DOHH2 (cell line): Measurements from ENCODE around the gene MRPS18B.
A peak's percentile ranks its signal among the peaks of the same experiment; 100 is the strongest.

ENCODE experiments used
- H3F3A ChIP-seq: fragments of 200-600 bp; sonication (generic), shearing (Covaris generic); 2 replicates; pipeline ENCODE4 v1.6.0; 2016; ENCODE audit warnings: antibody characterized with exemption, mild to moderate bottlenecking; ENCODE audit not compliant: control insufficient read depth, insufficient read depth
- H3K27ac ChIP-seq: fragments of 200-600 bp; sonication (generic); 2 replicates; pipeline ENCODE4 v1.5.1; 2014; ENCODE audit warnings: low read depth, mild to moderate bottlenecking, low read length, moderate library complexity
- H3K27me3 ChIP-seq: fragments of 200-600 bp; sonication (generic); 2 replicates; pipeline ENCODE4 v1.6.1; 2014; ENCODE audit warnings: mild to moderate bottlenecking, low read length, mixed read lengths; ENCODE audit not compliant: control insufficient read depth
- H3K36me3 ChIP-seq: fragments of 200-600 bp; sonication (generic); 2 replicates; pipeline ENCODE4 v1.6.1; 2014; ENCODE audit warnings: mild to moderate bottlenecking, low read length, moderate library complexity, mixed read lengths; ENCODE audit not compliant: control insufficient read depth
- H3K4me1 ChIP-seq: fragments of 200-600 bp; sonication (generic); 2 replicates; pipeline ENCODE4 v1.6.1; 2014; ENCODE audit warnings: mild to moderate bottlenecking, low read length, mixed read lengths; ENCODE audit not compliant: control insufficient read depth
- H3K4me2 ChIP-seq: fragments of 200-600 bp; sonication (generic); 2 replicates; pipeline ENCODE4 v1.6.0; 2014; ENCODE audit warnings: mild to moderate bottlenecking, low read length, moderate library complexity
- H3K4me3 ChIP-seq: fragments of 200-600 bp; sonication (generic); 2 replicates; pipeline ENCODE4 v1.5.1; 2014; ENCODE audit warnings: mild to moderate bottlenecking, low read length, mixed read lengths
- H3K79me2 ChIP-seq: fragments of 200-600 bp; sonication (generic); 2 replicates; pipeline ENCODE4 v1.6.1; 2014; ENCODE audit warnings: mild to moderate bottlenecking, low read length, mixed read lengths; ENCODE audit not compliant: control insufficient read depth
- H3K9me2 ChIP-seq: fragments of 200-600 bp; sonication (generic); replicated peaks from 2 replicates; pipeline ENCODE4 v1.6.1; 2014; ENCODE audit warnings: mild to moderate bottlenecking, low read length, mixed read lengths; ENCODE audit not compliant: control insufficient read depth
- H3K9me3 ChIP-seq: fragments of 200-600 bp; sonication (generic); 2 replicates; pipeline ENCODE4 v1.6.1; 2014; ENCODE audit warnings: antibody characterized with exemption, low read length, mixed read lengths; ENCODE audit not compliant: control insufficient read depth, insufficient read depth
- H4K20me1 ChIP-seq: fragments of 200-600 bp; sonication (generic); 2 replicates; pipeline ENCODE4 v1.6.0; 2014; ENCODE audit warnings: low read depth, mild to moderate bottlenecking, antibody characterized with exemption, low read length, moderate library complexity; ENCODE audit not compliant: control insufficient read depth, insufficient read depth
- CTCF ChIP-seq: fragments of 200-600 bp; sonication (generic); IDR thresholded peaks from one replicate; pipeline ENCODE4 v1.5.1; 2014; ENCODE audit warnings: antibody characterized with exemption, mild to moderate bottlenecking, low read depth, low read length; ENCODE audit not compliant: poor library complexity, severe bottlenecking
- EZH2phosphoT487 ChIP-seq: fragments of 200-600 bp; sonication (generic); IDR thresholded peaks from 2 replicates; pipeline ENCODE4 v1.6.1; 2017; ENCODE audit warnings: borderline replicate concordance, mild to moderate bottlenecking, antibody characterized with exemption, low read length, moderate library complexity, mixed read lengths

MRPS18B gene

GRCh38 chr6:30612213-30612612, 5.4 kb upstream of the MRPS18B start:
- peaks cover 26% of the 10 kb centered on the region for H4K20me1 ChIP-seq
- peaks cover 29% of the 10 kb centered on the region for H3K4me1 ChIP-seq
- H3K27me3 ChIP-seq, result no peaks in the 10 kb centered on the region
- no peaks in the 10 kb centered on the region for H3K9me2 ChIP-seq
- peak overlapping the region; percentile 96; the same call in 1 of the 2 replicates for H3K4me2 ChIP-seq
- no peak overlapping the region for H3K27ac ChIP-seq
- H3F3A ChIP-seq, result peaks cover 41% of the 10 kb centered on the region
- peaks cover 74% of the 10 kb centered on the region for H3K79me2 ChIP-seq
- no peaks in the 10 kb centered on the region for H3K9me3 ChIP-seq
- H3K36me3 ChIP-seq, result peaks cover 92% of the 10 kb centered on the region
- no peak overlapping the region for H3K4me3 ChIP-seq
- peak; percentile 44 for TF ChIP-seq CTCF
- TF ChIP-seq EZH2phosphoT487, result no peak

- H3K4me2 ChIP-seq, result peak overlapping the region; percentile 96
- peaks cover 29% of the 10 kb centered on the region for H3K4me1 ChIP-seq
- peaks cover 87% of the 10 kb centered on the region for H3K36me3 ChIP-seq
- H3K9me3 ChIP-seq, result no peaks in the 10 kb centered on the region
- no peaks in the 10 kb centered on the region for H3K27me3 ChIP-seq
- H3K27ac ChIP-seq, result no peak overlapping the region
- H3K79me2 ChIP-seq, result peaks cover 76% of the 10 kb centered on the region
- H3K4me3 ChIP-seq, result no peak overlapping the region
- no peak for TF ChIP-seq EZH2phosphoT487
- no peak for TF ChIP-seq CTCF
- peaks cover 36% of the 10 kb centered on the region for H3F3A ChIP-seq
- H3K9me2 ChIP-seq, result no peaks in the 10 kb centered on the region
- peaks cover 26% of the 10 kb centered on the region for H4K20me1 ChIP-seq
Measured at GRCh38 chr6:30612687-30613248, 4.9 kb upstream of the MRPS18B start.

GRCh38 chr6:30613251-30614043, 4.2 kb upstream of the MRPS18B start:
- peak overlapping the region; percentile 19; the same call in 1 of the 2 replicates for H3K27ac ChIP-seq
- H3K36me3 ChIP-seq, result peaks cover 84% of the 10 kb centered on the region
- TF ChIP-seq EZH2phosphoT487, result no peak
- no peak for TF ChIP-seq CTCF
- H3K9me3 ChIP-seq, result no peaks in the 10 kb centered on the region
- H3K4me1 ChIP-seq, result peaks cover 29% of the 10 kb centered on the region
- H3F3A ChIP-seq, result peaks cover 36% of the 10 kb centered on the region
- H4K20me1 ChIP-seq, result peaks cover 26% of the 10 kb centered on the region
- peak overlapping the region; percentile 96 for H3K4me2 ChIP-seq
- peaks cover 83% of the 10 kb centered on the region for H3K79me2 ChIP-seq
- no peaks in the 10 kb centered on the region for H3K27me3 ChIP-seq
- no peaks in the 10 kb centered on the region for H3K9me2 ChIP-seq
- H3K4me3 ChIP-seq, result peak overlapping the region; percentile 83
